PC-3 (cell line): Measurements from ENCODE around the gene CRYGB.

Experiments
- CTCF ChIP-seq: fragments of 300-600 bp; sonication (generic); conservative IDR thresholded peaks from 2 replicates; pipeline ENCODE4 v1.5.1; 2017; ENCODE audit warnings: antibody characterized with exemption, low read depth, mild to moderate bottlenecking, low read length
- EZH2 ChIP-seq: fragments of 300-600 bp; sonication (generic); IDR thresholded peaks from one replicate; pipeline ENCODE4 v1.6.1; 2017; ENCODE audit warnings: antibody characterized with exemption, mild to moderate bottlenecking, low read length; ENCODE audit not compliant: unreplicated experiment
- EZH2phosphoT487 ChIP-seq: fragments of 300-600 bp; sonication (generic); IDR thresholded peaks from 2 replicates; pipeline ENCODE4 v1.6.1; 2018; ENCODE audit warnings: mild to moderate bottlenecking, antibody characterized with exemption, low read length, borderline replicate concordance

- TF ChIP-seq CTCF = no peak
- TF ChIP-seq EZH2phosphoT487 = no peak
- no peak for TF ChIP-seq EZH2
Observed at GRCh38 chr2:208153156-208153555, 7.2 kb upstream of the CRYGB start.
